Tibial nerve (tissue), 4 donors: ENCODE data around the gene FMN2.

Source experiments
- CTCF ChIP-seq, 5 experiments: fragments of 200-600 bp in 3 of 5; fragments of 450-650 bp in 2 of 5; sonication (generic) in 3 of 5; IDR thresholded peaks; one replicate each; pipeline ENCODE4 v1.5.1; 2016 to 2019; ENCODE audit warnings: antibody characterized with exemption in 5 of 5, mild to moderate bottlenecking in 3 of 5, moderate library complexity in 2 of 5
- EP300 ChIP-seq, 2 donors: sonication (generic); formaldehyde crosslinking; IDR thresholded peaks; one replicate each; pipeline ENCODE4 v1.6.1; 2017; ENCODE audit warnings: antibody characterized with exemption in 2 of 2, mild to moderate bottlenecking in 1 of 2
- POLR2A ChIP-seq, 2 donors: fragments of 450-650 bp; IDR thresholded peaks; one replicate each; pipeline ENCODE4 v1.6.1; 2017; ENCODE audit warnings: antibody characterized with exemption in 2 of 2, mild to moderate bottlenecking in 2 of 2, moderate library complexity in 2 of 2

- TF ChIP-seq CTCF (IDR thresholded peaks at IDR 0.05) = no peak
- no peak for TF ChIP-seq POLR2A (IDR thresholded peaks at IDR 0.05)
- TF ChIP-seq EP300 (IDR thresholded peaks at IDR 0.05) = no peak
Observed at GRCh38 chr1:240193679-240194078, 102.0 kb downstream of the FMN2 start.
